ENCODE data around the gene PRRC2B. TPM values are rescaled to one million over a fixed set of nuclear protein-coding genes. Genes with fewer than 3 reads are reported as not detected.

The PRRC2B gene
- total and polyA plus RNA-seq, 2 of the 8 experiments (the other 6 are each of a cell fraction or from before 2014, with no cell fraction given), result 37.3 to 249 TPM

DNA sequence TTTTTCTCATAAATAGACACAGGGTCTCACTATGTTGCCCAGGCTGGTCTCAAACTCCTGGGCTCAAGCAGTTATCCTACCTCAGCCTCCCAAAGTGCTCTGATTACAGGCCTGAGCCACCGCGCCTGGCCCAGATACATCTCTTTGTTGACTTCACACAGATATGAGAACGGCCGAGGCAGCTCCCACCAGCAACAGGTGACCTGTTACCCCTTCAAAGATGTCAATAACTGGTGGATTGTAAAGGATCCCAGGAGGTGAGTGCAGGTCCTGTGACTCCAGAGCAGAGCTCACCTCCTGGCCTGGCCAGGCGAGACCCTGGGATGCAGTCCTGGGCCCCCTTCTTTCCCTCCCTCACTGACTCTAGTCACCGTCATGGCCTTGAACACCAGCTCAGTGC is 118.0 kb downstream of the PRRC2B start:
- no peak overlapping the region for H3K23ac ChIP-seq (ENCODE audit: insufficient read length)
- no peak overlapping the region for H2BK15ac ChIP-seq (ENCODE audit: low read length)
- no peaks in the 10 kb centered on the region for H3K23me2 ChIP-seq (ENCODE audit: low read depth, low read length)
- H2BK5ac ChIP-seq (ENCODE audit: low read depth, low read length), result no peak overlapping the region
- H3K9ac ChIP-seq (replicated peaks in 1 of 4; ENCODE audit: extremely low read depth in 1 of 4, low read depth in 3 of 4, low read length in 3 of 4), result no peak overlapping the region
- FAIRE-seq (no peak), DNase-seq (ENCODE audit: low read depth in 1 of 2, low spot score in 2 of 2) (no peak)
- no peaks in the 10 kb centered on the region for H3K79me1 ChIP-seq (ENCODE audit: low read depth, low read length)
- no peak overlapping the region for H3K14ac ChIP-seq (ENCODE audit: insufficient read length)
- peaks cover 18 to 62% (median 40%) of the 10 kb centered on the region in 4 experiments for H3K36me3 ChIP-seq (ENCODE audit: control insufficient read depth in 2 of 4, insufficient read depth in 4 of 4, low read length in 3 of 4)
- peak overlapping the region; percentile 21 for H4K8ac ChIP-seq (ENCODE audit: extremely low read depth, insufficient read depth, low read length)
- peaks cover 3 to 5% of the 10 kb centered on the region in 2 experiments; a peak in 2 of 4 replicates for H3K9me3 ChIP-seq (ENCODE audit: insufficient read depth in 2 of 2, low read depth in 1 of 2, low read length in 1 of 2)
- H4K5ac ChIP-seq (ENCODE audit: insufficient read length, low read depth, low read length), result no peak overlapping the region
- H4K91ac ChIP-seq (replicated peaks; ENCODE audit: insufficient read length, low read length), result no peak overlapping the region
- ChIA-PET CTCF (ENCODE audit: partially characterized antibody) (no interaction called here), POLR2A (ENCODE audit: partially characterized antibody) (interaction anchor here (1.1 to 3.8 kb wide), 3 partner anchors 11 to 14 kb away, joined by 3 to 24 read pairs (median 4); no protein-coding TSS in a partner anchor)
- no peak overlapping the region for H3K4ac ChIP-seq (replicated peaks; ENCODE audit: insufficient read length, low read depth, low read length)
- H3K18ac ChIP-seq (ENCODE audit: extremely low read depth, low read length), result no peak overlapping the region
- no peaks in the 10 kb centered on the region for H3K79me2 ChIP-seq (ENCODE audit: control insufficient read depth in 1 of 2, insufficient read depth in 2 of 2, low read length in 2 of 2)
- no peak overlapping the region for H2AK5ac ChIP-seq (ENCODE audit: low read depth, low read length)
- H3K27me3 ChIP-seq (replicated peaks in 1 of 4; ENCODE audit: control insufficient read depth in 3 of 4, extremely low read depth in 1 of 4, insufficient read depth in 3 of 4, low read length in 3 of 4), result no peaks in the 10 kb centered on the region
- H3K4me1 ChIP-seq (replicated peaks in 1 of 4; ENCODE audit: control insufficient read depth in 3 of 4, insufficient read depth in 4 of 4, low read length in 3 of 4), result no peaks in the 10 kb centered on the region
- no peak overlapping the region for H2BK120ac ChIP-seq (replicated peaks; ENCODE audit: low read depth, low read length)
- H3K4me3 ChIP-seq (ENCODE audit: extremely low read depth in 1 of 4, insufficient read depth in 2 of 4, low read depth in 3 of 4, low read length in 4 of 4), result no peak overlapping the region
- WGBS, 2 experiments (ENCODE audit: extremely low coverage in 1 of 2, insufficient coverage in 1 of 2, insufficient read length in 1 of 2, insufficient replicate concordance in 2 of 2, low coverage in 1 of 2, low lambda C conversion rate in 2 of 2, missing lambda C conversion rate in 1 of 2), result 90% methylated on average over 6 of the region's 6 CpGs; no CpG with 5 or more reads in 1 of the 2 experiments
- H4K20me1 ChIP-seq (replicated peaks in 1 of 2; ENCODE audit: control insufficient read depth in 1 of 2, insufficient read depth in 2 of 2, low read length in 2 of 2), result peaks cover 0 to 4% of the 10 kb centered on the region in 2 experiments
- no peak overlapping the region for H2AFZ ChIP-seq (ENCODE audit: low read length)
- H2BK12ac ChIP-seq (ENCODE audit: low read depth, low read length), result no peak overlapping the region
- no peak overlapping the region for H3K27ac ChIP-seq (ENCODE audit: low read depth, low read length)
- H3K4me2 ChIP-seq (ENCODE audit: insufficient read depth in 1 of 2, low read depth in 2 of 2, low read length in 2 of 2), result no peak overlapping the region
- no peak overlapping the region for H2BK20ac ChIP-seq (ENCODE audit: low read length)
- H3K56ac ChIP-seq (replicated peaks; ENCODE audit: insufficient read length, low read depth, low read length), result no peak overlapping the region
- no peak for TF ChIP-seq GTF2F1 (IDR thresholded peaks at IDR 0.05; ENCODE audit: borderline replicate concordance, low read depth, low read length)
- TF ChIP-seq MAX (IDR thresholded peaks at IDR 0.05), result no peak
- no peak for TF ChIP-seq MAFK (IDR thresholded peaks at IDR 0.05; ENCODE audit: low read depth, low read length)
- no peak for TF ChIP-seq RNF2 (IDR thresholded peaks at IDR 0.05; ENCODE audit: borderline replicate concordance, low read depth, low read length, missing control alignments, poor library complexity, severe bottlenecking)
- no peak for TF ChIP-seq SP2 (IDR thresholded peaks at IDR 0.05; ENCODE audit: low read length)
- TF ChIP-seq SP1 (IDR thresholded peaks at IDR 0.05; ENCODE audit: low read depth, low read length), result no peak
- no peak for TF ChIP-seq SUZ12 (IDR thresholded peaks at IDR 0.05; ENCODE audit: low read length)
- no peak for TF ChIP-seq KDM4A (IDR thresholded peaks at IDR 0.05; ENCODE audit: low read depth, low read length, severe bottlenecking)
- no peak for TF ChIP-seq RXRA (IDR thresholded peaks at IDR 0.05; ENCODE audit: insufficient read depth, low read depth, low read length)
- TF ChIP-seq FOSL1 (IDR thresholded peaks at IDR 0.05; ENCODE audit: insufficient read depth, low read depth, low read length), result no peak
- no peak for TF ChIP-seq TBP (IDR thresholded peaks at IDR 0.05; ENCODE audit: low read depth, low read length)

Data from H1 (cell line).